A172 (cell line): ENCODE measurements around the gene ATRN. TPM values are rescaled to one million over a fixed set of nuclear protein-coding genes. Genes with fewer than 3 reads are reported as not detected.

Experiments
- DNase-seq: peaks from one replicate; pipeline ENCODE4 v3.0.0-alpha.2; 2015; ENCODE audit warnings: low spot score
- total RNA-seq: library from RNA; depleted of rRNA; stranded (reverse); fragments of >200 nt; shearing (Covaris generic); gene quantifications from 2 replicates; pipeline ENCODE4 v1.2.3, GENCODE V29; 2014

The ATRN gene
- total RNA-seq, 1 experiment from 2014 or later, result 28.5 TPM

- no peak for DNase-seq
Measured at GRCh38 chr20:3627476-3627875, 156.7 kb downstream of the ATRN start.

- no peak for DNase-seq
Measured at GRCh38 chr20:3628502-3629314, 157.9 kb downstream of the ATRN start.

- DNase-seq, result no peak
Measured at GRCh38 chr20:3629893-3630292, 159.1 kb downstream of the ATRN start.

- no peak for DNase-seq
Measured at GRCh38 chr20:3630429-3630828, 159.6 kb downstream of the ATRN start.

- no peak for DNase-seq
Measured at GRCh38 chr20:3631534-3631933, 160.7 kb downstream of the ATRN start.

GRCh38 chr20:3632311-3633004 lies 161.6 kb downstream of the ATRN start:
- DNase-seq, result no peak

- no peak for DNase-seq
Measured at GRCh38 chr20:3633913-3634478, 163.2 kb downstream of the ATRN start.

- no peak for DNase-seq
Measured at GRCh38 chr20:3635346-3635745, 164.5 kb downstream of the ATRN start.

- DNase-seq, result no peak
Measured at GRCh38 chr20:3640259-3640658, 169.4 kb downstream of the ATRN start.

- no peak for DNase-seq
Measured at GRCh38 chr20:3645309-3646066, 174.7 kb downstream of the ATRN start.

GRCh38 chr20:3646067-3646440 lies 175.2 kb downstream of the ATRN start:
- no peak for DNase-seq

GRCh38 chr20:3646651-3647050 lies 175.8 kb downstream of the ATRN start:
- no peak for DNase-seq

- no peak for DNase-seq
Measured at GRCh38 chr20:3647473-3647872, 176.7 kb downstream of the ATRN start.

- no peak for DNase-seq
Measured at GRCh38 chr20:3648951-3649350, 178.1 kb downstream of the ATRN start.

GRCh38 chr20:3651204-3651962 lies 180.6 kb downstream of the ATRN start:
- no peak for DNase-seq

- no peak for DNase-seq
Measured at GRCh38 chr20:3652221-3652620, 181.4 kb downstream of the ATRN start.

GRCh38 chr20:3652676-3653596 lies 182.1 kb downstream of the ATRN start:
- no peak for DNase-seq

GRCh38 chr20:3653921-3654320 lies 183.1 kb downstream of the ATRN start:
- DNase-seq, result no peak

- no peak for DNase-seq
Measured at GRCh38 chr20:3654326-3655130, 183.7 kb downstream of the ATRN start.

GRCh38 chr20:3655131-3655405 lies 184.2 kb downstream of the ATRN start:
- no peak for DNase-seq
